Astrocyte (in vitro differentiated cells and primary cell): Measurements from ENCODE around the gene ASXL1.

Experiments used
- CTCF ChIP-seq: IDR thresholded peaks from 2 replicates; pipeline ENCODE4 v1.5.1; 2011; ENCODE audit warnings: low read depth, mild to moderate bottlenecking, inconsistent platforms, low read length, moderate library complexity; ENCODE audit not compliant: insufficient read depth
- EZH2 ChIP-seq: IDR thresholded peaks from 2 replicates; pipeline ENCODE4 v1.6.1; 2012; ENCODE audit warnings: mild to moderate bottlenecking, low read length, inconsistent platforms; ENCODE audit not compliant: insufficient read depth

- TF ChIP-seq EZH2 (no peak), CTCF (no peak)
These were observed 24.7 kb upstream of the ASXL1 start for GRCh38 chr20:32333181-32333987.
